Cerebellar cortex (tissue), 1 donor: ENCODE measurements around the gene IGFBP1.

Source experiments
- DNase-seq: peaks from one replicate; pipeline ENCODE4 v3.0.0-alpha.2; 2015; ENCODE audit warnings: low spot score

Gene IGFBP1

DNA sequence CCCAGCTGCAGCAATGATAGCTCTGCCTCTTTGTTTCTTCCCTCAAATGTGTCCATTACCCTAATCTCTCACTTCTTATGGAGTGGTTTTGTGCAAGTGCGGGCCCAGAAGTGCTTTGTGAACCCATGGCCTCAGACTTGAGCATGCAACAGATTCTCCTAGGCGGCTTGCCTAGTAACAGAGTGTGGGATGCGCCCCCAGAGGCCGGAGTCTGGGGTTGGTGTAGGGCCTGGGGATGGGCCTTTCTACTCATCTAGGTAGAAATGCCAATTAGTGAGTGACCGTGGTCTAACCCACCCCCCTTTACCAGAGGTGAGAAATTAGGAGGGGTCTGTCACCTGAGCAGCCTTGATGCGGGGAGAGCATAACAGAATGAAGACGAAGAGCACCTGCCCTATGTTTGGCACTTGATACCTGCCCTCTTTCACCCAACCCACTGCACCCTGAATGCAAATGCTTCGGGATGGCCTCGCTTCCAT lies 7.0 kb upstream of the IGFBP1 start:
- no peak for DNase-seq

GRCh38 chr7:45881759-45882464 lies 6.4 kb upstream of the IGFBP1 start:
- DNase-seq = no peak

DNA sequence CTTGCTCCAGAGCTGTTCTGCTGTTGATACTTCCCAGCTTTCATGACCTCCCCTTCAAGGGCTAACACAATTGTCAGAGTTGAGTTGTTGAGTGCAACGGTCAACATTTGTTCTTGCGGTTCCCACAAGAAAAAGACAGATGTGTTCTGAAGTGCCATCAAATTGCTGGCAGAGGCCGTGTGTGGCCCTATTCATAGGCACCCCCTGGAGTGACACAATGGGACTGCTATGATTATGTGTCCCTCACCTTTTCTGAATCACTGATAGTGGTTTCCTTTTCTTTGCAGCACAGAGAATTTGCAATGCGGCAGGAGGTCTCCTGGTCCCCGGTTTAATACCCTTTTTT lies 5.8 kb upstream of the IGFBP1 start:
- no peak for DNase-seq

DNA sequence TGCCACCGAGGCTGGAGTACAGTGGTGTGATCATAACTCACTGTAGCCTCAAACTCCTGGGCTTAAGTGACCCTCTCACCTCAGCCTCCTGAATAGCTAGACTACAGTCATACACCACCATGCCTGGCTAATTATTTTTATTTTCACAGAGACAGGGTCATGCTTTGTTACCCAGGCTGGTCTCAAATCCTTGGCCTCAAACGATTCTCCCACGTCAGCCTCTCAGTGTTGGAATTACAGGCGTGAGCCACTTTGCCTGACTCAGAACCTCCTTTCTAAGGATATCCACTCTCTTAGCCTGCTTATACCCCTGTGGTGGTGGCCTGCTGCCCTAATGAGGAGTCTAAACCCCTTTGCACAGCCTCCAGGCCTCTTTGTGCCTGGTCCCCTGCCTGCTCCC lies 4.2 kb upstream of the IGFBP1 start:
- no peak for DNase-seq

DNA sequence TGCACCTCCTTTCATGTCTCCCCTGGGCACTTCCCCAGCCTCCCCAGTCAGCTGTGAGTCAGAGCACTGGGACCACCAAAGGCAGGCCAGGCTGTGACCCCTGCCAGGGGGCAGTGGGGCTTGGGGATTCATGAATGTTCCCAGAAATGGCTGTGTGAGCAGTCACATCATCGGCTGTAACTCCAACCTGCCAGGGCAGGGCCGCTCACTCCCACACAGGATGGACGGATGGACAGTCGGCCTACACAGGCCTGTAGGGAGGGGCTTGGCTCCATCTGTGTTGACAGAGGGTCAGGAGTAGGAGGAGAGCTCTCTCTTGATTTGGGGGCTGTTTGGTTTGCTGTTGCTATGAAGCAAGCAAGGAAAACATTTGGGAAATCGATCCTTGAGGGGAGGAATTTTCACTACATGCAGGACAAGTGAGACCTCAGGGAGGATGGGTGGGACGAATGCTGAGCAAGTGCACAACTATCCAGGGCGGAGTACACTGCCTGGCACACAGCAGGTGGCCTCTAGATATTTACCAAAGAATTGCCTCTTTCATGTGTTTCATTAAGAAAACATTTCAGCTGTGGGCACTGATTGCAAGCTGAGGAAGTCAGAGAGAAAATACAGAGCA lies 2.9 kb upstream of the IGFBP1 start:
- DNase-seq = no peak

- no peak for DNase-seq
Measured at GRCh38 chr7:45886931-45887667, 1.2 kb upstream of the IGFBP1 start.

GRCh38 chr7:45888993-45889366 lies 692 bp downstream of the IGFBP1 start:
- no peak for DNase-seq

- no peak for DNase-seq
Measured at GRCh38 chr7:45889367-45890067, 1.2 kb downstream of the IGFBP1 start.

DNA sequence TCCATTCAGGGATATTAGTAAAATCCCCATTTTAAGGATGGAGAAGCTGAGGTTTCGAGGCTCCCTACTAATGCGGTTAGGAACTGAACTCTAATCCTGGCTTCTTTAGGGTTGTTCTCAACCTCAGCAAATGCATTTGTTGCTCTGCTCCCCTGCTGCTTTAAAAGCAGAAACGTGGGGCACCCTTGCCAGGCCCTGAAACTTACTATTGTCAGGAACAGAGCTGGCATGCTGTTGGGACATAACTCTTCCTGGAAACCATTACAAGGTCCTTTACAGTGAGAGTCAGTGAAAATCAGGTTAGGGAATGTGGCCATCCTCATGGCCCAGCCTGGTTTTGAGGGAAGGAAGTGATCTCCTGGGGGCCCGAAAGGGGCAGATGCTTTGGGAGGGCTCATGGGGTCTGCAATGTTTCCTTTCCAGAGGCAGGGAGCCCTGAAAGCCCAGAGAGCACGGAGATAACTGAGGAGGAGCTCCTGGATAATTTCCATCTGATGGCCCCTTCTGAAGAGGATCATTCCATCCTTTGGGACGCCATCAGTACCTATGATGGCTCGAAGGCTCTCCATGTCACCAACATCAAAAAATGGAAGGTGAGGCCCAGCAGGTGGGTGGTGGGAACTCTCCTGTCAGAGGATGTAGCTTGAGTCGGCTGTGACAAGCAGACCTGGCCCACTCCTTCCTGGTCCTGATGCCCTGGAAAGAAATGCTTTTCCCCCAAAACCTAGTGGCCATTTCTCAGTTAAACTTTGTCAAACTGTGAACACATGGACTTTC lies 2.0 kb downstream of the IGFBP1 start:
- no peak for DNase-seq

GRCh38 chr7:45890902-45891461 lies 2.7 kb downstream of the IGFBP1 start:
- peak; percentile 66 for DNase-seq

GRCh38 chr7:45891462-45892402 lies 3.4 kb downstream of the IGFBP1 start:
- no peak for DNase-seq

DNA sequence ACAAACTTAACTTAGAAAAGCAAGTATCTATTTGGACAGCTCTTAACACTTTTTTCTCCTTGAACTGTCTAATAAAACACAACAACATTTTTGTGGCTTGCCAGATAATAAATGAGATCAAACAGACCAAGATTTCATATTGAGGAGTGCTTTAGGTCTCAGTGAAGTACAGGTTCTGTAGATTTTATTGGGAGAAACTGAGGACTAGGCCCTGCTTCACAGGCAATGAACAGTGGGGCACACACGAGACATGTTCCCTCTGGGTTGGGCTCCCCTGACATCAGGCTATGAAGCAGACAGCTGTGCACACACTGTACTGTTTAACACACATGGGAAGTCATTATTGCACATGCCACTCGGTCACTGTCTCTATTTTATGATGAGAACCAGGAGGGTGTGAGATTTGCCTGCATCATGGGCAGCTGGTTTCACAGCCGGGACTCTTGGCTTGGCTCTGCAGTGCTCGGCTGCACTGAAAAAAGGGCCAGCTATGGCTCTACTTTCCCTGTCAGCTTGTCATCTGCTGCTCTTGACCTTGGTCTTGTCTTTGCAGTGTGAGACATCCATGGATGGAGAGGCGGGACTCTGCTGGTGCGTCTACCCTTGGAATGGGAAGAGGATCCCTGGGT lies 4.2 kb downstream of the IGFBP1 start:
- peak; percentile 15 for DNase-seq

GRCh38 chr7:45893374-45893995 lies 5.2 kb downstream of the IGFBP1 start:
- DNase-seq = no peak

- no peak for DNase-seq
Measured at GRCh38 chr7:45893996-45894664, 5.8 kb downstream of the IGFBP1 start.

DNA sequence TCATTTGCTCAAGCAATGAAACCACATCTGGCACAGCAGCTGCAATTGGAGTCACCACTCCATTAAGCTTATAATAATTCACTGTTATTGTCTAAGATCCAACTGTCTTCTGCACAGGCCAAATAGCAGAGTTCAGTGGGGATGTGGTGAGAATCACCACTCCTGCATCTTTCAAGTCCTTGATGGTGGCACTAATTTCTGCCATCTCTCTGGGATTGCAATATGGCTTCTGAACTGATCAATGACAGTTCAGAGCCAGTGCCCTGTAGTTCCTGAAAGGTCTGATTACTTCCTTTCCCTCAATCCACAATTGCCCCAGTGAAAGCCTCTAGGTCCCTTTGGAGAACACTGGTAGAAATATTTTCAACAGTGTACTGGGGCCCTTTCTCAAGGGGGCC lies 6.4 kb downstream of the IGFBP1 start:
- DNase-seq = no peak

DNA sequence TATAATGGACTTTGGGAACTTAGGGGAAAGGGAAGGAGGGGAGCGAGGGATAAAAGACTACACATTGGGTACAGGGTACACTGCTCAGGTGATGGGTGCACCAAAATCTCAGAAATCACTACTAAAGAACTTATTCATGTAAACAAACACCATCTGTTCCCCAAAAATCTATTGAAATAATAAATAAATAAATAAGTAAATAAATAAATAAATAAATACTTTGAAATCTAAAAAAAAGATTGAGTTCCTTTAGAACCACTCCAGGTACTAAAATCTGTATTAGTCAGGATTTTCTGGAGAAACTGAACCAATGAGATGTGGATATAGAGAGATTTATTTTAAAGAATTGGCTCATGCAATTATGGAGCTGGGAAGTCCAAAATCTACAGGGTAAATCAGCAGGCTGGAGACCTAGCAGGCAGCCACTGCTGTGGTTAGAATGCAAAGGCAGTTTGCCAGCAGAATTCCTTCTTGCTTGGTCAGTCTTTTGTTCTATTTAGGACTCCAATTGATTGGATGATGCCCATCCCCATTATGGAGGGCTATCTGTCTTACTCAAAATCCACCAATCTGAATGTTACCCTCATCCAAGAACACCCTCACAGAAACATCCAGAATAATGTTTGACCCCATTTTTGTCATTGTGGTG lies 8.9 kb downstream of the IGFBP1 start:
- DNase-seq = no peak

DNA sequence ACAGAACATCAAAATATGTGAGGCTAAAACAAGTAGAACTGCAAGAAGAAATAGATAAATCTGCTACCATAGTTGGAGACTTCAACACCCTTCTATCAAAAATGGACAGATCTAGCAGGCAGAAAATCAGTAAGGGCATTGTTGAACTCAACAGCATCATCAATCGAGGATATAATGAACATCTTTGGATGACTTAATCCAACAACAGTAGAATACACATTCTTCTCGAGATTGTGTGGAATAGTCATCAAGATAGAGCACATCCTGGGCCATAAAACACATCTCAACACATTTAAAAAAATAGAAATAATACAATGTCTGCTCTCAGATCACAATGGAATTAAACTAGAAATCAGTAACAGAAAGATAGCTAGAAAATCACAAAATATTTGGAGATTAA lies 9.9 kb downstream of the IGFBP1 start:
- DNase-seq = no peak

GRCh38 chr7:45901566-45901965 lies 13.3 kb downstream of the IGFBP1 start:
- DNase-seq = no peak
